Mesothelial cell of epicardium (in vitro differentiated cells): Measurements from ENCODE around the gene LRRC63. TPM values are rescaled to one million over a fixed set of nuclear protein-coding genes. Genes with fewer than 3 reads are reported as not detected.

Experiments
- DNase-seq, 2 experiments: peaks; one replicate each; pipeline ENCODE4 v3.0.0; 2021; ENCODE audit warnings: low spot score in 2 of 2; ENCODE audit not compliant: unreplicated experiment in 2 of 2
- H3K27ac Mint-ChIP-seq: 2 replicates; pipeline ENCODE4 v1.8.0; 2021; ENCODE audit warnings: mixed read lengths
- H3K27me3 Mint-ChIP-seq: 2 replicates; pipeline ENCODE4 v1.8.0; 2021; ENCODE audit warnings: low read depth, mixed read lengths
- H3K36me3 Mint-ChIP-seq: 2 replicates; pipeline ENCODE4 v1.8.0; 2021; ENCODE audit warnings: mixed read lengths
- H3K4me1 Mint-ChIP-seq: 2 replicates; pipeline ENCODE4 v1.8.0; 2021; ENCODE audit warnings: mixed read lengths
- H3K4me3 Mint-ChIP-seq: 2 replicates; pipeline ENCODE4 v1.8.0; 2021; ENCODE audit warnings: mild to moderate bottlenecking, moderate library complexity, mixed read lengths
- H3K9me3 Mint-ChIP-seq: 2 replicates; pipeline ENCODE4 v1.8.0; 2021; ENCODE audit warnings: mixed read lengths
- total RNA-seq: library from RNA; stranded (reverse); gene quantifications from 3 replicates; pipeline ENCODE4 v1.2.1, GENCODE V29; 2021
- TF ChIP-seq, protein P1 (sequence below): fragments of 200-600 bp; sonication (generic); IDR thresholded peaks from one replicate; pipeline ENCODE4 v1.5.0; 2021; ENCODE audit warnings: antibody characterized with exemption; ENCODE audit not compliant: unreplicated experiment

The LRRC63 gene
- total RNA-seq, 1 donor from 2014 or later, result 0.42 TPM

GRCh38 chr13:46170687-46171086, 41.0 kb upstream of the LRRC63 start:
- Mint-ChIP-seq H3K4me3 (no peak overlapping the region), H3K27me3 (no peaks in the 10 kb centered on the region), H3K4me1 (peaks cover 32% of the 10 kb centered on the region), H3K27ac (no peak overlapping the region), H3K36me3 (no peaks in the 10 kb centered on the region), H3K9me3 (no peaks in the 10 kb centered on the region)
- TF ChIP-seq, protein P1, sequence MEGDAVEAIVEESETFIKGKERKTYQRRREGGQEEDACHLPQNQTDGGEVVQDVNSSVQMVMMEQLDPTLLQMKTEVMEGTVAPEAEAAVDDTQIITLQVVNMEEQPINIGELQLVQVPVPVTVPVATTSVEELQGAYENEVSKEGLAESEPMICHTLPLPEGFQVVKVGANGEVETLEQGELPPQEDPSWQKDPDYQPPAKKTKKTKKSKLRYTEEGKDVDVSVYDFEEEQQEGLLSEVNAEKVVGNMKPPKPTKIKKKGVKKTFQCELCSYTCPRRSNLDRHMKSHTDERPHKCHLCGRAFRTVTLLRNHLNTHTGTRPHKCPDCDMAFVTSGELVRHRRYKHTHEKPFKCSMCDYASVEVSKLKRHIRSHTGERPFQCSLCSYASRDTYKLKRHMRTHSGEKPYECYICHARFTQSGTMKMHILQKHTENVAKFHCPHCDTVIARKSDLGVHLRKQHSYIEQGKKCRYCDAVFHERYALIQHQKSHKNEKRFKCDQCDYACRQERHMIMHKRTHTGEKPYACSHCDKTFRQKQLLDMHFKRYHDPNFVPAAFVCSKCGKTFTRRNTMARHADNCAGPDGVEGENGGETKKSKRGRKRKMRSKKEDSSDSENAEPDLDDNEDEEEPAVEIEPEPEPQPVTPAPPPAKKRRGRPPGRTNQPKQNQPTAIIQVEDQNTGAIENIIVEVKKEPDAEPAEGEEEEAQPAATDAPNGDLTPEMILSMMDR, result no peak
- no peak for DNase-seq

DNA sequence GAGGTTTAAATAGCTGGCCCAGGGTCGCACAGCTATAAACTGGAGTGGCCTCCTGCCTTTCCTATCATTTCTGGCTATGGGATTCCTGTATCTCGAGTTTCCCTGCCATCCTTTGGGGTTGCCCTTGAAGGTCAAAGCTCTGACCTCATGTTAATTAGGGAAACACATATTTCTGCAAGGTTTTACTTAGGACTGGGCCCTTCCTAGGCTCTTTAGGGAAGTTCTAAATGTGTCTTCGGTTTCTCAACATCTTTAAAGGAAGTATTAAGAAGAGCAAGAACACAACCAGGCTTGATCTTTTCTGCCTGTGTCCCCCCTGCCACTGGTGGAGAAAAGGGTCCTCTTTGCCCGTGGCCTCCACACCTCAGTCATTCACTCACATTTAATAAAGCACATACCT, 40.5 kb upstream of the LRRC63 start:
- peaks cover 29% of the 10 kb centered on the region for H3K4me1 Mint-ChIP-seq
- no peaks in the 10 kb centered on the region for H3K9me3 Mint-ChIP-seq
- no peaks in the 10 kb centered on the region for H3K27me3 Mint-ChIP-seq
- no peaks in the 10 kb centered on the region for H3K36me3 Mint-ChIP-seq
- no peak overlapping the region for H3K4me3 Mint-ChIP-seq
- no peak overlapping the region for H3K27ac Mint-ChIP-seq
- TF ChIP-seq, protein P1, result no peak
- DNase-seq, result no peak

DNA sequence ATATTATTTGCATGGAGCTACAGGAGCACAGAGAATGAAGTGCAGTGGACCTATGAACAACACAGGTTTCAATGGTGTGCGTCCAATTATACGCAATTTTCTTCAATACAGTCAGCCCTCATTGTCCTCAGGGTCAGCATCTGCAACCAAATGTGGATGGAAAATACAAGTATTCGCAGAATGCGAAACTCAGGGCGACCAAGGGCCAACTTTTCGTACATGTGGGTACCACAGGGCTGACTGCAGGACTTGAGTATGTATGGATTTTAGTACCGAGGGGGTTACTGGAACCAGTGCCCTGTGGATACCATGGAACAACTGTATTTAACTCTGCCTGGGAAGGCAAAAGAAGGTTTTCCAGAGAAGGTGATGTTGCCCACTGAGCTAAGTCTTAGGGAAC, 40.0 kb upstream of the LRRC63 start:
- Mint-ChIP-seq H3K36me3 (no peaks in the 10 kb centered on the region), H3K9me3 (no peaks in the 10 kb centered on the region), H3K27me3 (no peaks in the 10 kb centered on the region), H3K4me3 (no peak overlapping the region), H3K4me1 (peaks cover 26% of the 10 kb centered on the region), H3K27ac (no peak overlapping the region)
- DNase-seq, result no peak
- TF ChIP-seq, protein P1, result no peak

GRCh38 chr13:46172531-46172991, 39.2 kb upstream of the LRRC63 start:
- no peak for DNase-seq
- no peak overlapping the region for H3K27ac Mint-ChIP-seq
- no peaks in the 10 kb centered on the region for H3K36me3 Mint-ChIP-seq
- peaks cover 20% of the 10 kb centered on the region for H3K4me1 Mint-ChIP-seq
- TF ChIP-seq, protein P1, result no peak
- H3K27me3 Mint-ChIP-seq, result no peaks in the 10 kb centered on the region
- H3K4me3 Mint-ChIP-seq, result no peak overlapping the region
- H3K9me3 Mint-ChIP-seq, result no peaks in the 10 kb centered on the region

DNA sequence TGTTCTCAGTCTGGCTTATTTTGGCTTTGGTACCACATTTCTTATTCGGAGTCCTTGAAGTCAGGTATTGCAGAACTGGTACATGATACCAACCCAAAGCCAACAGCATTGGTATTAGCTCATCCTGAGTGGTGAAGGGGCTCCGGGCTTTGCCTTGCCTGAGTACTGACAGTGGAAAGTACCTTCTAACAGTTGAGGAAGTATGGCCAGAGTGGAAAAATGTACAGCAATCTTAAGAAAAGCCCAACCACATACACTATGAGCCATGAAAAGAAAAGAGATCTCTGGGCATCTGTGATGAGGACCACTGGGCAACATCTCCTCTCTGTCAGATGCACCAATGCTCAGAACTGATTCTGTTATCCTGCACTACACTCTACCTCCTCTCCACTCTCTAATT, 38.1 kb upstream of the LRRC63 start:
- no peak overlapping the region for H3K27ac Mint-ChIP-seq
- H3K4me1 Mint-ChIP-seq, result peaks cover 15% of the 10 kb centered on the region
- TF ChIP-seq, protein P1, result no peak
- no peaks in the 10 kb centered on the region for H3K9me3 Mint-ChIP-seq
- no peak overlapping the region for H3K4me3 Mint-ChIP-seq
- no peaks in the 10 kb centered on the region for H3K36me3 Mint-ChIP-seq
- DNase-seq, result no peak
- H3K27me3 Mint-ChIP-seq, result no peaks in the 10 kb centered on the region

GRCh38 chr13:46176756-46177155, 35.0 kb upstream of the LRRC63 start:
- TF ChIP-seq, protein P1, result no peak
- no peak for DNase-seq
- no peak overlapping the region for H3K4me3 Mint-ChIP-seq
- H3K27me3 Mint-ChIP-seq, result no peaks in the 10 kb centered on the region
- peaks cover 26% of the 10 kb centered on the region for H3K4me1 Mint-ChIP-seq
- H3K27ac Mint-ChIP-seq, result no peak overlapping the region
- H3K36me3 Mint-ChIP-seq, result no peaks in the 10 kb centered on the region
- H3K9me3 Mint-ChIP-seq, result no peaks in the 10 kb centered on the region
